Stimulated activated CD4-positive, alpha-beta T cell treated with anti-CD3 and anti-CD28 coated beads, Interleukin-1b, Interleukin-23, amount 100 ng/mL, for 24 hours (primary cell): ENCODE data around the gene BABAM2.
"Not testable (repeated sequence)": the region's sequence is repeated elsewhere in the genome, so short reads cannot be mapped to it uniquely, and the experiment has no call there.

Source experiments
- DNase-seq, 4 experiments: peaks; one replicate each; pipeline ENCODE4 v3.0.0-alpha.2; 2020; ENCODE audit warnings: low read depth in 4 of 4, low spot score in 1 of 4

Gene BABAM2

DNA sequence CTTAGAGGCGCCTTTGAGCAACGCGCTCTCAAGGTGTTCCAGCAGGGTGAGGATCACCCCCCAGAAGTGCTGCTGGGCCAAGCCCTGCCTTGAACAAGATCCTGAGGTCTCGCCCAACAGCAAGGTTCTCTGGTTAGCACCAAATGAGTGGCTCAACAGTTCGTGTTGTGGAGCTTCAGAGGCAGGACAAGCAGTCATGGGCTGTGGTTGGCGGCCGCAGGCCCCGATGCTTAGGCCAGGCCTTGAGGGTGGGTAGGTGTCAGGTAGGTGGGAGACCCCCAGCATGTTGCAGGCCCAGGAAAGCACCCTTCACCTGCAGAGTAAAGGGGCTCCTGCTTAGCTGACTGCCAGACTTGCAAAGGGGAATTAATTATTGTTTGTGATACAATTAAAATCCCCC, 431.9 kb downstream of the BABAM2 start:
- DNase-seq: no peak

GRCh38 chr2:28322981-28323396, 432.5 kb downstream of the BABAM2 start:
- no peak for DNase-seq

DNA sequence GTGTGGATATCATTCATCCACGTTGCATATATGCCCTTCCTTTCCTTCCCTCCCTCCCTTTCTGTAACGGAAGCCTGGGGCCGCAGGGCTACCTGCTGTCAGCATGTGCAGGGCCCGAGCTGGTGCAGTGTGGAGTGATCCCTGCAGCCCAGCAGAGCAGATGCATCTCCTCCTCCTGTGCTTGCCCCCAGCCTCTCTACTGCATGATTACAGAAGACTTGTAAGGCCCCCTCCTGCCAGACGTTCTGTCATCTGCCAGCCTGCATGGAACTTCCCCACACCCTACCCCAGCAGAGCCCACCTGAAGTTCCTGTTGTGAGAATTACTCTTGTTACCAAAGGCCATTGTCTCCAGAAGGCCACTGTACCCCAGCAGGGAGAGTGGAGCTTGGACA, 434.6 kb downstream of the BABAM2 start:
- DNase-seq: no peak

GRCh38 chr2:28325567-28326468, 435.3 kb downstream of the BABAM2 start:
- DNase-seq: no peak

GRCh38 chr2:28326469-28326805, 435.9 kb downstream of the BABAM2 start:
- DNase-seq: no peak

DNA sequence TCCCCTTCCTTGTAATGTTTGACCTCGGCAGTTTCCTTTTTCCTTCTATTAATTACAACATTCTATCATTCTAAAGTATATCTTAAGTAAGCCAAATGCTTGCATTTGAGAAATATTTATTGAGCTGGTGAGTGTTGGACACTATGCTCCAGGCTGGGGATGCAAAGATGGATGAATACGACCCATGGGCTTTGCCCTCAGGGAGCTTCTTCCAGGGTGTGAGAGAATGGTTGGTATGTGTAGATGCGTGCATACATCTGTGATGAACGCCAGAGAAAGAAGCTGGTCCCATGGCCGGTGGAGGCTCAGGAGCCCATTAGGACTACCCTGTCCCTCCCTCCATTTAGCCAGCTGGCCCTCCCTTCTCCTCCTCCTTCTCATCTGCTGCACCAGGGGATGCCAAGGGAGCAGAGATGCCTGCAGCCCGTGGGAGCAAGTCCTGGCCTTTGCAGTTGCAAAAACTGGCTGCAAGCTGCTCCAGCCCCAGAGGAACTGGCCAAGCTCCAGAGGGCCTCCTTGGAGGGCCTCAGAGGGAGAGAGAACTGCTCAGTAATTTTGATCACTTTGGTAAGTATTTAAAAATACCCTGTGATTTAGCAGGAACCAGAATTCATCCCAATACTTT, 436.5 kb downstream of the BABAM2 start:
- no peak for DNase-seq

GRCh38 chr2:28327581-28327955, 437.0 kb downstream of the BABAM2 start:
- DNase-seq: no peak

DNA sequence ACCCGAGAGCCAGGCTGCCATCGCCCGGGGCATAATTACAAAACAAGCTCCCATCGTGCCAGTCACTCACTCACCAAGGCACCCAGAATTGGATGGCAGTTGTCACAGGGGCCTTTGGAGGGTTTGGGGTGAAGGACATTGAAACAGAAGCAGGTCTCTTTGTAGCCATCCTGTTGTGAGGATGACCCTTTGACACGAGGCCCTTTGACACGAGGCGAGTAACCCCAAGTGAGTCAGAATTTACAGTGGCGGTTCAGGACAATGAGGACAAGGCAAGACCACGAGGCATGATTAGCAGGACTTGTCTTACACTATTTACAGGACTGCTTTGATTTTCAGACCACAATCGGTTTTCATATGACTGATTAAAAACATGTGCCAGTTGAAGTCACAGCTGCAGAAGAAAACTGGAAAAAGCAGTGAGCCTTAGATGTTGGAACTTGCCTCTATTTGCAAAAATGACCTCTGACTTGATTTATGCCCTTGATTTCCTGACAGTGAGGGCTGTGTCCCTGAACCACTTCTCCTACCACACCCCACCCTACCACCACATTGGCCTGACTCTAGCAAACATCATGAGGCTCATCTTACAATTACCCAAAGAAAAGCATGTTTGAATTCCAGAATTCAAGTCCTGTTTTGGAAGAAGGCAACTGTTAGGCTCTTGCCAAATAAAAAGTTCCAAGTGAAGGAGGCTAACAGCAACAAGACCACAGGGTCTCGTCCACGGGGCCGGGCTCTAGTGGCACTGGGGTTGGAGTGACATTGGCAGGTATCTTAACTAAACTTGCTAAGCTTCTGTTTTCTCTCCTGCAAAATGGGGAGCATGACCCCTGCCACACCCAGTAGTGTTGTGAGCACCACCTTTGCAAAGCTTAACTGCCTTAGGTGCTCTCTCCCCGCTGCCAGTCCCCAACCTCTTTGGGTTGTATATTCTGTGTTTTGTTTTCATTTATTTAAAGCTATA, 437.7 kb downstream of the BABAM2 start:
- no peak for DNase-seq

DNA sequence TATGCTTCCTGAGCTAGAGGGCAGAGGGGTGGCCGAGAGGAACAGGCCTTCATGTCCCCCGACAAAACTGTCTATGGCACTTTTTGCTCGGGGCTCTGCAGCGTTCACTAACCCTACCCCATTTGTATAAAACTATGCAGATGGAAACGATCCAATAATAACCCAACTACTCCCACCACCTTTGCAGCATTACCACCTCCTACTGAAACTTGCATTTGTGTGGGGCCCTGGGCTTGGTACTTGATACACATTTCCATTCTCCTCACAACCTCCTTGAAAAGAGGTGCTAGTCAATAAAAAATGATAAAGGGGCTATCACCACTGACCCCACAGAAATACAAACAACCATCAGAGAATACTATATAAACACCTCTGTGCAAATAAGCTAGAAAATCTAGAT, 438.7 kb downstream of the BABAM2 start:
- no peak for DNase-seq

DNA sequence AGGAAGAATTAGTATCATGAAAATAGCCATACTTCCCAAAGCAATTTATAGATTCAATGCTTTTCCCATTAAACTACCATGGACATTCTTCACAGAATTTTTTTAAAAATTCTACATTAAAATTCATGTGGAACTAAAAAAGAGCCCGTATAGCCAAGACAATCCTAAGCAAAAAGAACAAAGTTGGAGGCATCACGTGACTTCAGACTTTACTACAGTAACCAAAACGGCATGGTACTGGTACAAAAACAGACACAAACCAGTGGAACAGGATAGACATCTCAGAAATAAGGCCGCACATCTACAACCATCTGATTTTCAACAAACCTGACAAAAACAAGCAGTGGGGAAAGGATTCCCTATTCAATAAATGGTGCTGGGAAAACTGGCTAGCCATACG, 440.2 kb downstream of the BABAM2 start:
- DNase-seq: not testable (repeated sequence)

GRCh38 chr2:28331797-28332196, 441.3 kb downstream of the BABAM2 start:
- DNase-seq: not testable (repeated sequence)

GRCh38 chr2:28332696-28333095, 442.2 kb downstream of the BABAM2 start:
- DNase-seq: no peak

DNA sequence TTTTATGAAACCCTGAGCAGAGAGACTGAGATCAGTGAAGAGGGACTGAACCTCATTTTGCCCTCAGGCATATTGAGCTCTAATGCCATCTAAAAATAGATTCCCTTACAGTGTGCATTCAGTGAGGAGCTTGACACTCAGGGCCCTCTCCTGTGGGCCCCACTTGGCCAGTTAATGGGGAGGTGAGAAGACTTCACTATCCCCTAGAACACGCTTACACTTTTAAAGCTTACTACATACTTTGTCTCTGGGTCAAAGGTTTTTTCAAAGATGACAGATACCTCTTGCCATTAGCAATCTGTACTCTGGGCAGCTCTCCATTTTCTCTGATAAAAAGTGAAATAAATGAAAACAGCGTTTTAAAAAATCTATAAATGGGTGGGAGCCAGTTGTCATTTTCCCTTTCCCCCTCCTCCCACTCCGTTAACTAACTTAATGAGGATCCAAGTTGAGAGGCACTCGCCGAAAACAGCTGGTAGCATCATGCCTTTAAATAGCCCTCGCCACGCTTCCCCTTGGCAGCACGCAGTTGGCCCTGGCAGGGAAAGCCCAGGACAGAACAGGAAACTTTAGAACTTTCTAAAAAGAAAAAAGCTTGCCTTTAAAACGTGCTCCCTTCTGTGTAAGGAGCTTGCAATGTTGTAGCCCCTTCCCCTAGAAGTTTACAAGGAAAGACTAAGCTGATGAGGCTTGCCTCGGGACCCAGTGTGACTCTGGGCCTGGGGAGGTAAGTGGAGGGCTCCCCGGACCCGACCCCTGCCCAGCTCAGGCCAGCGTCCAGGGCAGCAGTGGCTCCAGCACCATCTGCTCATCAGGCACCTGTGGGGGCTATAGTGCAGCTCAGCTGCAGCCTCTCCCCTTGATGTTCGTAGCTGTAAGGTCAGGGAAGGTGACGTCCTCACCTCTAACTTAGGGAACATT, 443.3 kb downstream of the BABAM2 start:
- DNase-seq: no peak

DNA sequence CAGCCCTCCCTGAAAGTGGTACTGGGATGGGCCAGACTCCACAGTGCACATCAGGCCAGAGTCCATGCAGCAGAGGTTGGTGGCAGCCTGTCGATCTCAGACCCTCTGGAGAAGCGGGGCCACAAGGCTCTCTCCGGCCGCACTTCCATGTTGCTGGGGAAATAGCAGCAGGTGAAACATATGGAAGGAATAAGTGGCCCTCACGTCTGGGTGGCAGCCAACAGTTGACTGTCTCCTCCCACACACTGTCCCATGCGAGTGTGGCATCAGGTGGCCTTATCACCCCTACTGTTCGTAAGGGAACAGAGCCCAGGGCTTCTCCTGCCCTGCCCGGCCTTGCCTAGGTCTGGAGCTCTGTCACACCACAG, 444.0 kb downstream of the BABAM2 start:
- DNase-seq: no peak

DNA sequence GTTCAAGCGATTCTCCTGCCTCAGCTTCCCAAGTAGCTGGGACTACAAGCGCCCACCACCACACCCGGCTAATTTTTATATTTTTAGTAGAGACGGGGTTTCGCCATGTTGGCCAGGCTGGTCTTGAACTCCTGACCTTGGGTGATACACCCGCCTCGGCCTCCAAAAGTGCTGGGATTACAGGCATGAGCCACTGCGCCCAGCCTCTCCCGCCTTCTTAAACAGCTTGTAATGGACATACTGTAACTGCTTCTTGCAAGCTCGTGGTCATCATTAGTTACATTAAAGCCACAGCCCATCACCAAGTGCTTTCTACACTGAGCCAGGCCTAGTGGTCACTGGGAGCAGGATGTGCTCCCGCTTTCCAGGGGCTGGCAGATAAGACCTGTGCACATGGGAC, 444.7 kb downstream of the BABAM2 start:
- DNase-seq: not testable (repeated sequence)

GRCh38 chr2:28335666-28336065, 445.1 kb downstream of the BABAM2 start:
- no peak for DNase-seq

GRCh38 chr2:28336264-28336980, 445.9 kb downstream of the BABAM2 start:
- DNase-seq: no peak

GRCh38 chr2:28336982-28337627, 446.6 kb downstream of the BABAM2 start:
- no peak for DNase-seq

- DNase-seq: no peak
Measured at GRCh38 chr2:28338046-28338817, 447.7 kb downstream of the BABAM2 start.
